Endothelial cell of umbilical vein (primary cell): ENCODE data around the gene FXYD6. TPM values are rescaled to one million over a fixed set of nuclear protein-coding genes. Genes with fewer than 3 reads are reported as not detected.

Experiments used
- BruUV-seq: library from RNA; stranded (reverse); fragments of 400-500 nt; replicated peaks from 2 replicates; lab custom pipeline; 2021; lab: Mats Ljungman, UMichigan
- CTCF ChIA-PET: fragments of 300-600, 350-600 bp; sonication (Branson Sonifier 250); formaldehyde crosslinking; loops from one replicate; lab custom pipeline; 2021; ENCODE audit warnings: antibody characterized with exemption, inconsistent platforms; lab: Charles Lee
- POLR2A ChIA-PET: fragments of 300-600, 350-600 bp; sonication (Branson Sonifier 250); formaldehyde crosslinking; loops from one replicate; lab custom pipeline; 2021; ENCODE audit warnings: antibody characterized with exemption, inconsistent platforms; lab: Charles Lee
- DNase-seq: peaks from one replicate; pipeline ENCODE4 v3.0.0-alpha.2; 2011; ENCODE audit warnings: low read depth, low spot score
- FAIRE-seq: peaks from 2 replicates; lab custom pipeline; 2011; peaks lifted over from hg19 to GRCh38; lab: Jason Lieb, UNC
- H2AFZ ChIP-seq: 2 replicates; pipeline ENCODE4 v1.6.0; 2012; ENCODE audit warnings: low read depth, low read length, control low read depth, inconsistent platforms
- H3K27ac ChIP-seq: 2 replicates; pipeline ENCODE4 v1.5.1; 2011; ENCODE audit warnings: low read depth, mild to moderate bottlenecking, control low read depth, low read length, moderate library complexity; ENCODE audit not compliant: insufficient read depth
- H3K27me3 ChIP-seq, 2 experiments: 2 replicates each; pipeline versions ENCODE4 v1.6.0 to v1.6.1; 2011; ENCODE audit warnings: low read length in 2 of 2, mixed read lengths in 1 of 2; ENCODE audit not compliant: control insufficient read depth in 2 of 2, insufficient read depth in 2 of 2
- H3K36me3 ChIP-seq, 2 experiments: 2 replicates in 1 of 2; 3 replicates in 1 of 2; pipeline ENCODE4 v1.5.1; 2011; ENCODE audit warnings: low read length in 2 of 2, mild to moderate bottlenecking in 1 of 2, moderate library complexity in 1 of 2; ENCODE audit not compliant: control insufficient read depth in 2 of 2, insufficient read depth in 2 of 2; ENCODE audit errors: extremely low read depth in 1 of 2
- H3K4me1 ChIP-seq: 3 replicates; pipeline ENCODE4 v1.5.1; 2011; ENCODE audit warnings: mild to moderate bottlenecking, low read length; ENCODE audit not compliant: control insufficient read depth, insufficient read depth; ENCODE audit errors: extremely low read depth
- H3K4me2 ChIP-seq: 2 replicates; pipeline ENCODE4 v1.6.1; 2011; ENCODE audit warnings: low read length, control low read depth, mixed read lengths; ENCODE audit not compliant: insufficient read depth
- H3K4me3 ChIP-seq, 3 experiments: fragments of 200-600 bp in 1 of 3; sonication (generic), shearing (Covaris generic) in 1 of 3; replicated peaks in 1 of 3; 2 replicates each; pipeline ENCODE4 v1.5.1; 2011 to 2016; ENCODE audit warnings: control low read depth in 3 of 3, low read length in 3 of 3, mild to moderate bottlenecking in 2 of 3, inconsistent platforms in 1 of 3, low read depth in 1 of 3, moderate library complexity in 1 of 3; ENCODE audit not compliant: insufficient read depth in 1 of 3
- H3K79me2 ChIP-seq: 2 replicates; pipeline ENCODE4 v1.6.0; 2012; ENCODE audit warnings: low read length, inconsistent platforms; ENCODE audit not compliant: control insufficient read depth, insufficient read depth
- H3K9ac ChIP-seq: replicated peaks from 2 replicates; pipeline ENCODE3; 2011; ENCODE audit warnings: low read length, control low read depth; ENCODE audit not compliant: insufficient read depth; ENCODE audit errors: extremely low read depth
- H3K9me1 ChIP-seq: replicated peaks from 3 replicates; pipeline ENCODE4 v1.6.0; 2011; ENCODE audit warnings: mild to moderate bottlenecking, low read length; ENCODE audit not compliant: control insufficient read depth, insufficient read depth; ENCODE audit errors: extremely low read depth
- H3K9me3 ChIP-seq: replicated peaks from 2 replicates; pipeline ENCODE4 v1.5.1; 2012; ENCODE audit warnings: low read length, inconsistent platforms; ENCODE audit not compliant: control insufficient read depth, insufficient read depth
- H4K20me1 ChIP-seq: replicated peaks from 2 replicates; pipeline ENCODE3; 2011; ENCODE audit warnings: mild to moderate bottlenecking, low read length; ENCODE audit not compliant: control insufficient read depth, insufficient read depth; ENCODE audit errors: extremely low read depth
- EZH2 ChIP-seq: IDR thresholded peaks from 2 replicates; pipeline ENCODE4 v1.6.1; 2012; ENCODE audit warnings: borderline replicate concordance, low read depth, mild to moderate bottlenecking, moderate library complexity, low read length, inconsistent platforms; ENCODE audit not compliant: severe bottlenecking
- FOS ChIP-seq: IDR thresholded peaks from 2 replicates; pipeline ENCODE4 v1.6.1; 2011; ENCODE audit warnings: mild to moderate bottlenecking, low read length, moderate library complexity, borderline replicate concordance; ENCODE audit not compliant: insufficient read depth
- GATA2 ChIP-seq: IDR thresholded peaks from 2 replicates; pipeline ENCODE4 v1.7.0; 2011; ENCODE audit warnings: low read depth, mild to moderate bottlenecking, moderate library complexity, mixed read lengths, low read length; ENCODE audit not compliant: insufficient read length, insufficient read depth
- JUN ChIP-seq: IDR thresholded peaks from 2 replicates; pipeline ENCODE4 v1.6.1; 2011; ENCODE audit warnings: borderline replicate concordance, low read depth; ENCODE audit not compliant: insufficient read length, insufficient read depth
- MYC ChIP-seq: IDR thresholded peaks from one replicate; pipeline ENCODE4 v1.6.1; 2011; ENCODE audit warnings: mild to moderate bottlenecking, low read depth, low read length
- POLR2A ChIP-seq: IDR thresholded peaks from 2 replicates; pipeline ENCODE4 v1.6.1; 2012; ENCODE audit warnings: low read depth, mild to moderate bottlenecking, control low read depth, low read length
- POLR2AphosphoS5 ChIP-seq: IDR thresholded peaks from 2 replicates; pipeline ENCODE4 v1.6.1; 2012; ENCODE audit warnings: low read depth, mild to moderate bottlenecking, control low read depth, low read length, moderate library complexity; ENCODE audit not compliant: insufficient read depth
- dilution Hi-C: fragments of 300-500 bp; cut with MboI; formaldehyde crosslinking; loops from one replicate; pipeline ENCODE4 v1.15.0; 2019; ENCODE audit warnings: low sequenced_read_pairs; ENCODE audit not compliant: extremely low pct_ligation_motif_present
- intact Hi-C: fragments of 100-400 bp; cut with micrococcal nuclease; formaldehyde crosslinking; loops from one replicate; pipeline ENCODE4 v1.10.0; 2022
- polyA plus RNA-seq, 4 experiments: library from polyadenylated mRNA; depleted of rRNA in 3 of 4; stranded (reverse) in 3 of 4; unstranded in 1 of 4; fragments of >200 nt; gene quantifications; 2 replicates each; pipeline versions ENCODE4 v1.2.1 to v1.2.3, GENCODE V29; 2011 to 2012; ENCODE audit warnings: missing spikeins in 1 of 4
- total RNA-seq: library from RNA; stranded (reverse); gene quantifications from 2 replicates; pipeline ENCODE4 v1.2.3, GENCODE V29; 2021
- TF ChIP-seq, protein P1 (sequence below), 2 donors: IDR thresholded peaks; 1 replicate in 1 of 2; 2 replicates in 1 of 2; pipeline ENCODE4 v1.5.1; 2011; ENCODE audit warnings: low read length in 2 of 2, mild to moderate bottlenecking in 2 of 2, moderate library complexity in 2 of 2, control low read depth in 1 of 2, inconsistent platforms in 1 of 2, low read depth in 1 of 2; ENCODE audit not compliant: insufficient read depth in 1 of 2; ENCODE audit errors: extremely low read depth in 1 of 2
- TF ChIP-seq, protein P2 (sequence below): IDR thresholded peaks from 2 replicates; pipeline ENCODE4 v1.6.1; 2011; ENCODE audit not compliant: insufficient read depth, insufficient read length

FXYD6 gene
- total and polyA plus RNA-seq, 2 donors (not counting 3 experiments of a cell fraction or from before 2014, with no cell fraction given), result 1.4 to 8.7 TPM

DNA sequence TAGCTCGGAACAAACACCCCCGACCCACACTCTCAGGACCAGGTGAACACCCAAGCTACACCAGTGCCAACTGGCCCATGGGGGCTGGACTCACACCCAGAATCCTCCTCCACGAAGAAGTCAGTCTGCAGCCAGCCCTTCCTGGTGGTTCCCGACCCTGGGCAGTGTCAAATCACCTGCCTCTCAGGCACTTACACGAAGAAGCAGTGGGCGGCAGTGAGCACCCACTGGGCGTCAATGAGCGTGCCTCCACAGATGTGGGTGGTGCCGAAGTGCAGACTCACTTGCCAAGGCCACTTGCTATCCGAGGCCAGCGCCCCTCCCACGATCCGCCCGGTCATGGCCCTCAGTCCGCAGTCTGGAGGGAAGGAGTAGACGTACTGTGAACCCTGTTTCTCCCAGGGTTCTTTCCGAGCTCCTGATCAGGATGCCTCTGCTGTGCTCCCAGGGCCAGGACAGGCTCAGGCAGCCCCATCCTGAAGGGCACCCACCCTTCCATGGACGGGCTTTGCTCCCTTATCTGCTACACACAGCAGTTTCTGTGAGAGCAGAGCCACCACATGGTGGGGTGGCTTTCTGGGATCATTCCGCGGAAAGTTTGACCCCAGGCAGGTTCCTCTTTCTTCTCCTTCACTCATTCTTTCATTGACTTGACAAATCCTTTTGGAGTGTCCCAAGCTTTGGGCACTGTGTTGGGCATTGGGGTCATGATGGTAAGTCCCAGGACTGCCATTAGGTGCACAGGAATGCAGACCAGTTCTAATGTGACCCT is 33.3 kb upstream of the FXYD6 start:
- CTCF ChIA-PET, result interaction anchor here (1.3 to 2.1 kb wide), 2 partner anchors 37 to 144 kb away, joined by 3 to 6 read pairs; no protein-coding TSS in a partner anchor
- dilution Hi-C loops (no loop called here), intact Hi-C loops (no loop called here)
- Histone ChIP-seq H3K4me2 (no peak overlapping the region), H3K9ac (no peak overlapping the region), H4K20me1 (no peaks in the 10 kb centered on the region), H3K9me3 (no peaks in the 10 kb centered on the region), H2AFZ (no peak overlapping the region), H3K27me3 (no peaks in the 10 kb centered on the region), H3K4me1 (peaks cover 5% of the 10 kb centered on the region), H3K36me3 (no peaks in the 10 kb centered on the region), H3K9me1 (no peaks in the 10 kb centered on the region), H3K27ac (no peak overlapping the region), H3K79me2 (no peaks in the 10 kb centered on the region), H3K4me3 (no peak overlapping the region)
- DNase-seq, result no peak
- BruUV-seq, result no TSS peak
- POLR2A ChIA-PET, result no interaction called here
- no peak for FAIRE-seq
- TF ChIP-seq POLR2A, result no peak
- TF ChIP-seq, protein P1, sequence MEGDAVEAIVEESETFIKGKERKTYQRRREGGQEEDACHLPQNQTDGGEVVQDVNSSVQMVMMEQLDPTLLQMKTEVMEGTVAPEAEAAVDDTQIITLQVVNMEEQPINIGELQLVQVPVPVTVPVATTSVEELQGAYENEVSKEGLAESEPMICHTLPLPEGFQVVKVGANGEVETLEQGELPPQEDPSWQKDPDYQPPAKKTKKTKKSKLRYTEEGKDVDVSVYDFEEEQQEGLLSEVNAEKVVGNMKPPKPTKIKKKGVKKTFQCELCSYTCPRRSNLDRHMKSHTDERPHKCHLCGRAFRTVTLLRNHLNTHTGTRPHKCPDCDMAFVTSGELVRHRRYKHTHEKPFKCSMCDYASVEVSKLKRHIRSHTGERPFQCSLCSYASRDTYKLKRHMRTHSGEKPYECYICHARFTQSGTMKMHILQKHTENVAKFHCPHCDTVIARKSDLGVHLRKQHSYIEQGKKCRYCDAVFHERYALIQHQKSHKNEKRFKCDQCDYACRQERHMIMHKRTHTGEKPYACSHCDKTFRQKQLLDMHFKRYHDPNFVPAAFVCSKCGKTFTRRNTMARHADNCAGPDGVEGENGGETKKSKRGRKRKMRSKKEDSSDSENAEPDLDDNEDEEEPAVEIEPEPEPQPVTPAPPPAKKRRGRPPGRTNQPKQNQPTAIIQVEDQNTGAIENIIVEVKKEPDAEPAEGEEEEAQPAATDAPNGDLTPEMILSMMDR (IDR thresholded peaks at IDR 0.05; ENCODE audit: extremely low read depth in 1 of 2, insufficient read depth in 1 of 2, low read depth in 1 of 2, low read length in 2 of 2), result no peak
- TF ChIP-seq MYC, result no peak
- no peak for TF ChIP-seq GATA2
- TF ChIP-seq, protein P2, sequence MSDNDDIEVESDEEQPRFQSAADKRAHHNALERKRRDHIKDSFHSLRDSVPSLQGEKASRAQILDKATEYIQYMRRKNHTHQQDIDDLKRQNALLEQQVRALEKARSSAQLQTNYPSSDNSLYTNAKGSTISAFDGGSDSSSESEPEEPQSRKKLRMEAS, result no peak
- TF ChIP-seq JUN, result no peak
- TF ChIP-seq POLR2AphosphoS5, result no peak
- TF ChIP-seq EZH2, result no peak
- no peak for TF ChIP-seq FOS
